ENCODE measurements around the gene CACNA2D3.

The CACNA2D3 gene

DNA sequence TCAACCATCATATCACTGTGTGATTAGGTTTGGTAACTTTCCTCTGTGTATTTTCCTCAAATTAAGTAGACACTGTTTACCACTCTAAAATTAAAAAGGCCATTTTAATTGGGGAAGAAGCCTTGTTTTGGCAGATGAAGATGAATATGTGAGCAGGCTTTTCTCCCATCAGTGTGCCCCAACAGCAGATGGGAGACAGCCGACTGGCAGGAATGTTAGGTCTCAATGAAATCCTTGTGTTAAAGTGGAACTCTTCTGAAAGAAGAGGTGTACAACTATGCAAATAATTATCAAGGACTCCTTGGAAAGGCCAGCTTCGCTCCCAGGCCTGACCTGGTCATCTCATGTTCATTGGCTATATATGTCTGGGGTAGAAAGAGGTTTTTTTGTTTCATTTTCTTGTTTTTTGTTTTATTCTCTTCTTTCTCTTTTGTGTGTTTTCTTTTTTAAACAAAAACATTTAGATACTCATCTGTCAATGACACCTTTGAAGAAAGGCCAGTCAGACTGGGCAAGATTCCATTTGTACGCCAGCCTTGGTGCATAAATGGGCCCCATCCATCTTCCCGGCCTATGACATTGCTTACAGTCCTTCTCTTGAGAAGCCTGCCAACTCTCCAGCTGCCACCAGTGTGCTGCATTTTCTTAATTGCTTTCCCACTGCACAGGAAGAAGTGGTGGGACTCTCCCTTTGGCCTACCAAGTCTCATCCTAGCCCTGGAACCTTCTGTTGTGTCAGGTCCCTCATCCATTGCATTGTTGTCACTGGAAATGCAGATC, 779.7 kb downstream of the CACNA2D3 start:
- DNase-seq = no peak

DNA sequence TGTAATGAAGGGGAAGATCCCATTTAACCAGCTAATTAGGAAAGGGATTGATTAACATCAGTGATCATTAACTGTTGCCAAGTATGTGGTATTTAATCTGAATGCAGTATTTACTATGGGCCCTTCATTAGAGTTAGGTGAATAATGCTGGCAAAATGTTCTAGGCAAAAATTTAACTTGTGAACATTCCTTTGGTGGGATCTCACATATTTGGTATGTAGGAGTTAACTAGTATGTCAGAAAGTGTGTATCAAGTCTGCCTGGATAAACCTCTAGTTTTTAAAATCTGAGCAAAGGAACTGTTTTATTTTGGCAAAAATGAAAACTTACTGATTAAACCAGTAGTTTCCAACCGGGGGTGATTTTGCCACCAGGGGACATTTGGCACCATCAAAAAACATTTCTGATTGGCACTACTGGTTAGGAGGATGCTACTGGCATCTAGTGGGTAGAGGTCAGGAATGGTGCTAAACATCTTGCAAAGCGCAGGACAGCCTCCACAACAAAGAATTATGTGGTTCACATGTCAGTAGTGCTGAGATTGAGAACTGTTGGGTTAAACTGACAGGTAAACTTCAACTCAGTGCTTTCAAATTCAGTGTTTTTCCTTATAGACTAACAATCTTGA, 783.0 kb downstream of the CACNA2D3 start:
- DNase-seq = no peak

DNA sequence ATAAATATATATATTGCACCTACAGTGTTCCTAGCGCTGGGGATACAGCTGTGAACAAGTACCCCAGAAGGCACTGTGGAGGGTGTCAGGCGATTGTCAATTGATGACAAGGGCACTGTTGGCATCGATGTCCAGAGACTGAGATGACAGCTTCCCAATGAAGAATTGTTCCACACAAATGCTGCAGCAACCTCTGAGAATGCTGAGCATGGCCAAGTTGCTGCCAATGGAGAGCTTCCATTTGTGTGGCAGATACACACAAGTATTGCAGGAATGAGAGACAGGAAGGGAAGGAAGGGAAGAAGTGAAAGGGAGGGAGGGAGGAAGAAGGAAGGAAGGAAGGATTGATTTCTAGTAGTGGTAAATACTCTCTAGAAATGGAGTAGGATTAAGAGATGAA, 783.6 kb downstream of the CACNA2D3 start:
- DNase-seq = no peak

DNA sequence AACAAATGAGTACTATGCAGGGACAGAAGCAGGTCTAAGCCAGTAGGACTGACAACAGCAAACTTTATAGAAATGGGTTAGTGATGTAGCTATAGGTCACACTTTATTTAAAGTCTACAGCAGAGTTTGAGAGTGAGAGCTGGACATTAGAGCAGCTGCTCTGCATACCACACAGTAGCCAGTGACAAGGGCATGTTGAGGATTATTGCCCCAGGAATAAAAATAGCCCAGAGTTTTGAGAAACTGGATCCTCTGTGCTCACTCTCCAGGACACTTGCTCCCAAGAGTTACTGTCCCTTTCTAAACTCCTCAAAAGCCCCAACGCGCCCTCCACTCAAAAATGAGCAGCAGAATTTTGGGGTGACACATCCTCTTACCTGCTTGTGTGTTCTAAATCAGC, 784.4 kb downstream of the CACNA2D3 start:
- DNase-seq = no peak

DNA sequence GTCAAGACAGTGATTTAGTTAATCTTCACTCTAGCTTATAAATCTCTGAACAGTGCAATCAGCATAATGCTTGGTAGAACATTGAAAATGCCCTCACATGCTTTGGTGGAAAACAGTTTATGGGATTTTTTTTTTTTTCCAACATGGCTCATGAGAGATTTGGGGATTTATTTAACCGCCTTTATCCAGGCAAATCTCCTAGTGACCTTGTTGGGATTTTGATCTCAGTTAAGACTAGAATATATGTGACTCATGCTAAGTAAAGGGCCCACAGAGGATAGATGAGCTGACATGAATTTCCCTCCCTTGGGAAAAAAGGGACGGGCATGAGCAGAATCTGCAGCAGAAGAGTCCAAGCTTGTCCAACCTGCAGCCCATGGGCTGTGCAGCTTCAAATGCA, 786.8 kb downstream of the CACNA2D3 start:
- DNase-seq = no peak

DNA sequence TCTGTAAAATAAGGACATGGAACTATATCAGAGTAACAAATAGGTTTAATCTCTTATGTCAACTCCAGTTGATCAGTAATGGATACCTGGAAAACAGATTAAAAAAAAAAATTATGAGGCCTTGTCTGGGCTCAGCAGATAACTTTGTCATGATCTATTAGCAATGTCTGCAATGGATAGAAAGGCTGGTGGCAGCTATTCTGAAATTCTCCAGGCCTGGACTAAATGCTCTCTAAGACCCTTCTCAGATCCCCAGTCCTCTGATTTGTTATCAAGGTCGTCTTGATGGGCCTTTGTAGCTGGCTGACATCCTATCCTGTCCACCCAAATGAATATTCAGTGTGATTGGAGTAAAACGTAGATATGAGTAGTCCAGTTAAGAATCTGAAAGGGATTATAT, 791.8 kb downstream of the CACNA2D3 start:
- DNase-seq = no peak

DNA sequence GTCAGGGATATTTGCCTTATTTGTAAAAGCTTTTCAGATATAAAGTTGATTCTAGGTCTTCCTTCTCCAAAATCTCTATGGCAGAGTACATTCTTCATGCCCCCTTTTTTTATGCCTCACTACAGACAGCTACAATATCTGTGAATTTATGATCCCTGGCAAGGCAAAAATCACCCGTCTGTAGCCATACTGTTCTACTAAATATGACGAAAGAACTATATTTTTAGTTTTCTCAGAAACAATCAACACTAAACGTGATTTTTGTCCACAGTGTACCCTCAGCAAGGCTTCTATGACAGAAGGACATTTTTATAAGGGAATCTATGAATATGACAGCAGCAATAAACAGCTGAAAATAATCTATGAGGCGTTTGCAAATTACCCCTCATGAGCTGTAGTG, 792.8 kb downstream of the CACNA2D3 start:
- DNase-seq = no peak

DNA sequence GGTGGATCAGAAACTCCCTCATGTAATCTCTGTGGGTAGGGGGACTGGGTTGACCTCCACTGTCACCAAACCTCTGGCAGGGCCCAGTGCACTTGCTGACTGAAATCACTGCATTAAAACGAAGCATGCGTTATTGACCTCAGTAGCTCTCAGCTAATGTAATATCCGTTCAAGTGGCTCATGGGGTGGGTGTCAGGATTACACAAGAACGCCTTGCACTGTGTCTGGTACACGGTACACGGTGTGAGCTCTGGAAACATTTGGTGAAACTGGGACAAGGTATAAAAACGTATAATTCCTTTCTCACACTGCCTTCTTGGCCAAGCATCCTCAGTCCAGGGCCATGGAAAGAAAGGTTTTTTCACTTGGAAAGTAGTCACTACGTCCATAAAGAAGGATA, 793.6 kb downstream of the CACNA2D3 start:
- no peak for DNase-seq

DNA sequence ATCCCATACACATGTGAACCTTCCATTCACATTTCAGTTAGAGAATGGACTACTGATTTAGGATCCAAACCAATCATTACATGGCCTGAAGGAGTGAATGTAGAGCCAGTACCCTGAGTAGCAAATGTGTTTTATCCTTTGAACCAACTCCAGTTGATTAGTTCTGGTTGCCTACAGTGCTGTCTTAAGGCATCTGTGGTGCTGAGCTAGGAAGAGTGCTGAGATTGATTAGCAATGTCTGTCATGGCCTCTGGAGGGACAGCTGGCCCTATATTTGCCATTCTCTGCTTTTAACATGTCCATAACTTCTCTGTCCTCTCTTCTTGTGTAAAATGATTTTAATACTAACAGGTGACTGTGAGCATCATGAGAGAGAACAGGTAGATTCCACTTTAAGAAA, 794.4 kb downstream of the CACNA2D3 start:
- DNase-seq = no peak

DNA sequence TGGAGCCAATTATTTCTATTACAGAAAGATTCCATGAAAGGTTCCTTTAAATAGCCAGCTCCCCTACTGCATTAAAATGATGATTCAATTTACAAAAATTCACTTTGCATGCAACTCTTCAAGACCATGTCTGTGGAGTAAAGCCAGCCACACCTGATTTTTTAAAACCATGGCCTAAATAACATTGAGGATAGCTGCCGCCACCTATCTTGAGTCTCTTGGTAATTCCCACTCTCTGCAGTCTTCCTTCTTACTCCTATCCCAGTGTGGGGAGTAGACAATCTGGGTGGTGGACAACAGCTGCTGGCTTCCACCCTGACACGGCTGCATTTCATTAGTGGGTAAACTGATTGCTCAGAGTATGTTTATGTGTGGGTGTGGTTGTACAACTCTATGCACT, 794.8 kb downstream of the CACNA2D3 start:
- DNase-seq = no peak

DNA sequence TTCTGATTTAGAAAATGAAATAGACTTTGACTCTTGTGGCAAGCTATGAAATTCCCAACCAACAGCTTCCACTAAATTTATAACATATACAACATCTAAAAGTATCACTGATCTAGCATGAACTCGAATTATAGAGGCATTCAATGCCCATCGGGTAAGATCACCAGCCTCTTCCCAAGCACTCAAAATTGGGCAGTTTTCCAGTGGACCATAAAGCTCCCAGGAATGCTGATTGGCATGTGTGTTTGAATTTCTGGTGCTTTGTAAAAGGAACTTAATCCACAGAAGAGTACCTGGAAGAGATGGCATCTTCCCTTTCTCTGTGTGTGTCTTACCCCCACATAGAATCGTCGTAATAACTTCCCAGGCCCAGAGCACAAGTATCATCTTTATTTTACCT, 795.5 kb downstream of the CACNA2D3 start:
- DNase-seq = no peak

DNA sequence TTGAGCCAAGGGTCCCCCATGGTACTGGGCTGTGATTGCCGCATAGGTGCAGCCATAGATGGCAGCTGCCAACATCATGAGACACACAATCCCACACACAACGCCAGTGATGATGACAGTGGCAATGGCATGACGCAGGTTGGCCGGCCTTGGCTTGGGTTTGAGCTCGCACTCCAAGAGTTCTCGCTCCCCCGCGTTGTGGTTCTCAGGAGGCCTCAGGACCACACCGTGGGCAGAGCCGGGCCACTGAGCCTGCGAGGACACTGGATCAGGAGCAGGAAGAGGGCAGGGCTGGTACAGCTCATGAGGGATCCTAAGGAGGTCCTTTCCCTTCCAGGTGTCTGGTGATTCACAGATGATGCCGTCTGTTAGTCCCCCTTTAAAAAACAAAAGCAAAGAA, 796.2 kb downstream of the CACNA2D3 start:
- no peak for DNase-seq

DNA sequence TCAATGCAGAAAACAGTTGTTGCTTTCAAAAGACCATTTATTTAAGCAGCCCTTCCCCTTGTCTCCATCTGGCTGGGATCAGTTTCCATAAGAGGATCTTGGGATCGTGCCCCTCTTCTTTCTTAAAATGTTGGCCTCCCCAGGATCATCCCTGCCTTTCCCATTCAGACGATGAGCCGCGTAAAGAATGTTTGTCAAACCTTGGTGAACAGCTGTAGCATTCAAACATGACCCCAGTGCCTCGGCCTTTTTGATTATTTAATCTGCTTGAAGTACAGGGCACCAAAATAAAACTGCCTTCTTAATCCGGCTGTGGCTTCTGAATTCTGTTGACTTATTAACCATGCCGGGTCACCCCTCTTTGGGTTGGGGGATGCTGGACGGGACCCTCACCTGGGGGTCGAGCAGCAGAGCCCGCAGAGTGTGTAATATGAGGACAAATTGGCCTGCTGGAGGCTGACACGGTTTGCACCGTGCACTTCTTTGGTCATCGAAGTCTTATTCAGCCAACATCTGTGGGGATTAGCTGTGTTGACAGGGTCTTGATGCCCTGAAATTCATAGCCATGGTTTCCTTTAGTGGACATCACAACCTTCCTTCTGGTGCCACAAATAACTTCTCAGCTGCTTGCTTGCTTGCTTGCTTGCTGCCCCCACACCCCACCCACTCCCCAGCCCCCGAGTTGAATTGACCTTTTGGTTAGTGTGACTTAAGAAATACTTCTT, 805.9 kb downstream of the CACNA2D3 start, which contains the start of gene LRTM1:
Gene LRTM1 (minus strand): TSS at position 14 of the 725 bp plus-strand sequence. CDS start 148 bp downstream, outside the sequence.
- DNase-seq = no peak

DNA sequence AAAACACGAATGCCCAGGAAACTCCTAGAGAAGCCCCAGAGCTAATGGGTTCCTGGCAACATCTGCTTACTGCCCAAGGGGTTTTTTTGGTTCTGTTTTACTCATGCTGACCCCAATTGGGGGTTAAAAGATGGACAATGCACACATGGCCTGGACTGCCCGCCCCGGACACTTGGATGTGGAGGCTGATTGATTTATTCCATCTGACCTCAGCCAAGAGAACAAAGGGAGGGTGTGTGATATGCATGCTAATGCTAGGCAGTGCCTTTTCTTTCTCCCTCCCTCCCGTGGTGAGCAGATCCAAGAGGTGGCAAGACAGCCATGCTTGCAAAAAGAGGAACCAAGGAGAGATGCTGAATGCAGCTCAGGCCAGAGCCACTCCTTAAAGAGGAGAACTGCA, 808.8 kb downstream of the CACNA2D3 start:
- no peak for DNase-seq

DNA sequence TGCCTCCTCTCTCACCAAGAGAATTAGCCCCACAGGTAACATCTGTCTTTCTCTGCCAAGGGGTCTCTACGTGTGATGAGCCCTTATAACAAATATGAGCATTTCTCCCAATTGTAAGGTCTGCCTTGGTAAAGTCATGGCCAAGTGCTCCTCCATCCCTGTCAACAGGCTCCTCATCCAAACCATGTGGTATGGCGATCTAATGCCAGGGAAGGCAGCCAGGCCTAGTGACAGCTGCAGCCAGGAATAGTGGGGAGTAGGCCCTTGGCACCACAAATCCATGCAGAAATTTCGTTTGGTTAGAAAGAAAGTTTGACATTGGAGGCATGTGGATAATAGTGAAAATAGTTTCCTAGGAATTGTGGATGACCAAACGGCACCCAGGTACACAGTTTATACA, 810.3 kb downstream of the CACNA2D3 start:
- no peak for DNase-seq

DNA sequence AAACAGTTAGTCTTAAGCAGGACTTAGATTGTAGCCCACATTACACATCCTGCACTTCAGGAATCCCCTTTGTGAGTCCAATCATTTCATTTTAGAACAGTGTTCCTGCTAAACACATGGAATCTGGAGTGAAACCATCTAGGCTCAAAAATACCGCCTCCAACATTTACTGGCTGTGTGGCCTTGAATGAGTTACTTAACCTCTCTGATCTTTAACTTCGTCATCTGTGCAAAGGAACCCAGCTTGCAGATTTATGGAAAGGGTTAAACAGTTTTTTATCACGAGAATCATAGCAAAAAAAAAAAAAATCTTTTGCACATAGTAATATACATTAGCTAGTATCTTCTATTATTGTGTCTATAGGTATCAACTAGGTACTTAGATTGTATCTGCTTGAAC, 813.5 kb downstream of the CACNA2D3 start:
- no peak for DNase-seq

DNA sequence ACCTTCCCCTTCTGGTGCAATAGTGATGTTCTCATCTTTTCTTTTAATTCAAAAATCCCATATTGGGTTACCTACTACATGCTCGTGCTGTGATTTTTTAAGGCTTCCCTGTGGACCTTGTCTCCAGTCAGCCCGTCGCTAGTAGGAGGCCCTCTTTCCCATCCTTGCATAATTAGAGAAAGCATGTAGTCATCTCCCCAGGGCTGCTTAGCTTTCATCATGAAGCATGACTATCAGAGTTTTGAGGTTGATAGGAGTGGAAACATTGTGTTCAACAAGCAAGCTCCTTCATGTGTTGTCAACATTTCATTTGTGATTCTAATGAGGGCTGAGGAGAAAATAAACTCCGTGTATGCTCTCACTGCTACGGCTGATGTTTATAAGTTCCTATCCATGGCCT, 814.2 kb downstream of the CACNA2D3 start:
- no peak for DNase-seq

DNA sequence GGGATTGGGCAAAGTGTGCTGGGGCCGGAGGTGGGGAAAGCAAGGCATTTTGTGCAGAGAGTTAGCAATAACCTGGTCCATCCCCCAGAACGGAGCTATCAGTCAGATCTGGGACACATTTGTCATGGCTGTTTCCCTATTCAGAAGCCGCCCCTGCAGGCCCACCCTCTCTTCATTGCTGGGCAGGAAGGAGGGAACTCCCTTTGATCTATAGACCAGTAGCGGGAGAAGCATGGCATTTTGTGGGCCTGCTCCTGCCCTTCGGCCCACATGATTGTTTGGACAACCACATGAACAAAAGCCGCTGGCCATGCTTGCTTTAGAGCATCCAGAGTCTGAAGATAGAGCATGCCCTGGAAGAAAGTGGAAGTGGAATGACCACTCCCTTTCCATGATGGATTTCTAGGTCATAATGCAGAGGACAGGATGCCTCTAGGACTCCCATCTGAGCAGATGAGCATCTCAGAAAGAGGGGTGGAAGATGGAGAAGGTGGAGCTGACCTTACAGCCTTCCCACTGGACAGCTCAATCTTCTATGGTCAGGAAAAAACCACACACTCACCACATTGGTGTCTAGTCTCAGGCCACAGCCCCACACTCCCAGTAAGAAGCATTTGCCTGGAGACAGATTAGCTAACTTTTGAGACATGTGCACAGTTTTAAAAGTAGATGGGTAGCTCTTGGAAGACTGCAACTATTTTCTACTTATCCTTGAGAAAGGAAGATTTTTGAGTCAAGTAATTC, 817.4 kb downstream of the CACNA2D3 start:
- DNase-seq = no peak

DNA sequence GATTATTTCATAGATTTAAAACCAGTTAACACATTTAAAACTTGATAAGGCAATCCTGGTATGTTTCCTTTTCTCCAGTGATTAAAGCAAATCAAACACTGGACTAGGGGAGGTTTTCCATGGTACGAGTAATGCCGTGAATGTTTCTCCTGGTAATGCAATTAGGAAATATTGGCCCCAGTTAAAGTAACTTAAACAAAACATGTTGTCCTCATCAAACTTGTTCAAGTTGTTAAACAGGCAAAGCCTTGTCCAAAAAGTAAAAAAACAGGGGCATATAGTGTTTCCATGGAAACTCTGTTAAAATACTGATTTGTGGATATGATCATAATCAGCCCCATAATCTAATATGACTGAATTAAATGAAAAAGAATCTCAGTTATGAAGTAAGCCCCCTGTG, 818.6 kb downstream of the CACNA2D3 start:
- DNase-seq = no peak

DNA sequence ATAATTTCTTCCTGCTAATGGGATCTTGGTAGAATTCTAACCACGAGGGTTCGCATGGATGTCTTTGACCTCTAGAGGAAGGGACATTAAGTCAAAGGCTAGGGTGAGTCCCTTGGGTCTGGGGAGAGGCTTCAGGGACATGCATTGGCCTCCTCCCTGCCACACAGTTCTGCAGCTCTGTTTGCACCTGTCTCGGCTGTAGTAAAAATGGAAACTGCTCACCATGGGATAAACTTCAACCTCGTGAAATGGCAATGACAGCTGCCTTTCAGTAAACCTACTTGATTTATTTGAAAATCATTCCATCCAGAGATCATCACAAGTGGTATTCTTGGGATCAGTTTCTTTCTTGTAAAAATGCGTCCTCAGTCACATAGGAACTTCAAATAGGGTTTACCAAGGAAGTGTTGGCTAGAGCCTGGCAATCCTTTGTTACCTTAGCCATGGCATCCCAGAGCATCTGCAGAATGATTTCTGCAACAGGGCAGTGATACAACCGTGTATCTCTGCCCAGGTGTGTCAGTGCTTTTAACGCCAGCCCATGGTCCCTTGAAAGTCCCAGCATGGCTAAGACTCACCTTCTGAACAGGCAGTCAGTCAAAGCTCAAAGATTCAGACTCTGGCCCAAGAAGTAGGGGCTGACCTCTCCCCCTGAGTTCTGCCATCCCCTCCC, 819.5 kb downstream of the CACNA2D3 start:
- DNase-seq = no peak

DNA sequence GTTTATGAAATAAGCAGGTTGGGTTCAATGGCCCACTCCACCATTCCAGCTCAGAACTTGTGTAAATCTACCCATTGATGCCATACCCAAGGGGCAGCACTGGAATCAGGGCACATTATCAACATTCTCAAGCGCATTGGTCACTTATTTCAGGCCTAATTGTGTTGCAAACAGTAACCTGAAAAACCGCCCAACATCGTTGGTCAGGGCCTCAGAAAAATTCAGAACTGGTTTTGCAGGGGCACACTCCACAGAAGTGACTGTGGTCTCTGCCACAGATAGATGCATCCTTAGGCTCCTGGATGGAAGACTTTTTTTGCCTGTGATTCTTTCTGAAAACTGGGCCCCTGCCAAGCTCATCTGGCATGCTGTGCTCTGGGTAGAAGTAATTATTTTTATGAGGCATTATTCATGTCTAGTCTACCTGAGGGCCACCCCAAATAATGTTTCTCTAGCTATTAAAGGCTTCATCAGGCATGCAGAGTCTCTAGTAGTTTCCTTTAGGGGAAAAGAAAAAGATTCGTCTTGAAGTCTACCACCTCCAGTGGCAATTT, 827.2 kb downstream of the CACNA2D3 start:
- DNase-seq = no peak

DNA sequence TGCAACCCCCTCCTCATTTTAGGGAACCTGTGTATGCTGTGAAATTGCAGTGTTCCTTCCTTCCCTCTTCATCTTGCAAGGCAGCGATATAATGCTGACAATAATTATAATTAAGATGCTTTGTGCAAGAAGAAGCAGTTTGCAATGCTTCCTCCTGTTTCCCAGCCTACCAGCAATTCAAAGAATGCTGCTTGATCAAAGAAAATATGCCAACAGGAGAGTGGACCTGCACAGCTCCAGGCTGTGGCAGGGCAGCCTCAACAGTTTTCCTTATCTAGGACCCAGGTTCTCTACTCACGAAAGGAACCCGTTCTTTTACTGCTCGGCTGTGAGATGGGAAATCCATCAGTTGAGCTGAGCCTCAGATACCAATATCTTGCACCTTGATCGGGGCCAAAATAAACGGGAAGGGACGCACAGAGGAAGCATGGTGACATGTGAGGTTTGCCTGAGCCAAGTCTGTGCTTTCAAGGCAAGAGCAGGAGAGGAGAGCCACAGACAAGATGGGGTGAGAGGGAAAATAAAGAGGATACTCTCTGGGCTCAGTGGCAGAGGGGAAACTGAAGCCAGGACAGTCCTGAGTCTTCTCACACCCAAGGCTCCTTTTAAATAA, 828.1 kb downstream of the CACNA2D3 start:
- no peak for DNase-seq

Measured in RPMI8226 (cell line).